ENCODE data around the gene TRMT6.

DNA sequence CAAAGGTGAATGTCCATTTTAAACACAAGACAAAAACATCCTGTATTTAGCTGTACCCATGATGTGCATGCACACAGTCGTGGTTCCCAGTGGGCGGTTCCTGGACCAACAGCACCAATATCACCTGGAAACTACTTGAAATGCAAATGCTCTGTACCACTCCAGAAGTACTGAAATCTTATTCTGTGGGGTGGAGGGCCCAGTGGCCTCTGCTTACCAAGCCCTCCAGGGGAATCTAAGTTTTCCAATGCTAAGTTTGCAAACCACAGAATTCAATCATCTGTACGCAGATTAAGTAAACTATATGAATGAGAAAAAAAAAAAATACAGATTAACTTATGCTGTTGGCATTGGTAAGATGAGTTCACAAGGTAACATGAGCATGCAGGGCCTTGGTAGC, 14.1 kb downstream of the TRMT6 start:
- TF ChIP-seq CTCF (IDR thresholded peaks at IDR 0.05; ENCODE audit: borderline replicate concordance, extremely low read depth, low read length, poor library complexity, severe bottlenecking), result no peak
- TF ChIP-seq EZH2 (IDR thresholded peaks at IDR 0.05; ENCODE audit: borderline replicate concordance, low read depth, low read length, severe bottlenecking), result no peak
